Neural cell (in vitro differentiated cells): Measurements from ENCODE around the gene GPC5. TPM values are rescaled to one million over a fixed set of nuclear protein-coding genes. Genes with fewer than 3 reads are reported as not detected.

ENCODE experiments used
- H2AFZ ChIP-seq: fragments of 200-600, 300-800 bp; sonication (generic), shearing (Covaris generic); 2 replicates; pipeline ENCODE4 v1.6.0; 2014; ENCODE audit warnings: low read depth, mild to moderate bottlenecking, antibody characterized with exemption, low read length, moderate library complexity
- H3F3A ChIP-seq: fragments of 200-600 bp; shearing (Covaris generic); 2 replicates; pipeline ENCODE4 v1.6.1; 2016; ENCODE audit warnings: mild to moderate bottlenecking, moderate library complexity, mixed read lengths, antibody characterized with exemption, low read length; ENCODE audit not compliant: insufficient read depth, poor library complexity, severe bottlenecking
- H3K27ac ChIP-seq: fragments of 200-600, 300-800 bp; sonication (generic), shearing (Covaris generic); 2 replicates; pipeline ENCODE4 v1.5.1; 2014; ENCODE audit warnings: mild to moderate bottlenecking, low read length, moderate library complexity
- H3K27me3 ChIP-seq: fragments of 300-800, 200-600 bp; sonication (generic), shearing (Covaris generic); 2 replicates; pipeline ENCODE4 v1.6.0; 2014; ENCODE audit warnings: mild to moderate bottlenecking, low read depth, low read length, moderate library complexity; ENCODE audit not compliant: insufficient read depth
- H3K36me3 ChIP-seq: fragments of 300-800, 200-600 bp; sonication (generic), shearing (Covaris generic); 2 replicates; pipeline ENCODE4 v1.5.1; 2014; ENCODE audit warnings: mild to moderate bottlenecking, antibody characterized with exemption, low read length, moderate library complexity; ENCODE audit not compliant: insufficient read depth
- H3K4me2 ChIP-seq: fragments of 300-800, 200-600 bp; sonication (generic), shearing (Covaris generic); 2 replicates; pipeline ENCODE4 v1.6.0; 2014; ENCODE audit warnings: mild to moderate bottlenecking, low read length
- H3K4me3 ChIP-seq: fragments of 300-800, 200-600 bp; sonication (generic), shearing (Covaris generic); 2 replicates; pipeline ENCODE4 v1.5.1; 2014; ENCODE audit warnings: mild to moderate bottlenecking, low read length, moderate library complexity
- H3K79me2 ChIP-seq: fragments of 200-600 bp; shearing (Covaris generic); replicated peaks from 2 replicates; pipeline ENCODE4 v1.6.0; 2014; ENCODE audit warnings: mild to moderate bottlenecking, low read length, moderate library complexity; ENCODE audit not compliant: insufficient read depth
- H3K9ac ChIP-seq: fragments of 300-800, 200-600 bp; sonication (generic), shearing (Covaris generic); 2 replicates; pipeline ENCODE4 v1.6.1; 2016; ENCODE audit warnings: mild to moderate bottlenecking, low read length, mixed read lengths
- H3K9me2 ChIP-seq: fragments of 200-600 bp; shearing (Covaris generic); 2 replicates; pipeline ENCODE4 v1.6.1; 2016; ENCODE audit warnings: mild to moderate bottlenecking, low read length, mixed read lengths; ENCODE audit not compliant: insufficient read depth
- H3K9me3 ChIP-seq: fragments of 200-600, 300-800 bp; sonication (generic), shearing (Covaris generic); 2 replicates; pipeline ENCODE4 v1.6.1; 2016; ENCODE audit warnings: mild to moderate bottlenecking, mixed run types, low read length, moderate library complexity, mixed read lengths
- H4K20me1 ChIP-seq: fragments of 200-600 bp; shearing (Covaris generic); 2 replicates; pipeline ENCODE4 v1.6.1; 2016; ENCODE audit warnings: mild to moderate bottlenecking, mixed run types; ENCODE audit not compliant: insufficient read depth
- CTCF ChIP-seq: fragments of 450-650 bp; IDR thresholded peaks from 2 replicates; pipeline ENCODE4 v1.5.1; 2014; ENCODE audit warnings: antibody characterized with exemption, mild to moderate bottlenecking, moderate library complexity; ENCODE audit not compliant: poor library complexity, severe bottlenecking
- EP300 ChIP-seq: fragments of 450-650 bp; conservative IDR thresholded peaks from 2 replicates; pipeline ENCODE4 v1.6.1; 2014; ENCODE audit warnings: antibody characterized with exemption, mild to moderate bottlenecking, moderate library complexity; ENCODE audit not compliant: poor library complexity, severe bottlenecking
- EZH2 ChIP-seq: fragments of 200-600, 300-800 bp; shearing (Covaris generic), sonication (generic); IDR thresholded peaks from 2 replicates; pipeline ENCODE4 v1.6.1; 2014; ENCODE audit warnings: antibody characterized with exemption, low read length, borderline replicate concordance, mild to moderate bottlenecking; ENCODE audit not compliant: insufficient read depth, poor library complexity, severe bottlenecking
- MXI1 ChIP-seq: fragments of 450-650 bp; conservative IDR thresholded peaks from 2 replicates; pipeline ENCODE4 v1.6.1; 2014; ENCODE audit warnings: antibody characterized with exemption, mild to moderate bottlenecking; ENCODE audit not compliant: poor library complexity, severe bottlenecking
- POLR2AphosphoS5 ChIP-seq: IDR thresholded peaks from 2 replicates; pipeline ENCODE4 v1.6.1; 2012
- RAD21 ChIP-seq: fragments of 450-650 bp; conservative IDR thresholded peaks from 2 replicates; pipeline ENCODE4 v1.6.1; 2014; ENCODE audit warnings: antibody characterized with exemption, mild to moderate bottlenecking, moderate library complexity
- SMC3 ChIP-seq: fragments of 450-650 bp; conservative IDR thresholded peaks from 2 replicates; pipeline ENCODE4 v1.6.1; 2014; ENCODE audit warnings: antibody characterized with exemption, mild to moderate bottlenecking, moderate library complexity; ENCODE audit not compliant: poor library complexity
- TAF1 ChIP-seq: IDR thresholded peaks from 2 replicates; pipeline ENCODE4 v1.6.1; 2012; ENCODE audit warnings: low read depth
- polyA plus RNA-seq: library from polyadenylated mRNA; depleted of rRNA; stranded (reverse); fragments of >200 nt; gene quantifications from 2 replicates; pipeline ENCODE4 v1.2.3, GENCODE V29; 2014
- TF ChIP-seq, protein P1 (sequence below): IDR thresholded peaks from 2 replicates; pipeline ENCODE4 v1.6.1; 2012; ENCODE audit warnings: borderline replicate concordance

GPC5 gene
- polyA plus RNA-seq, 1 donor from 2014 or later, result 5.0 TPM

DNA sequence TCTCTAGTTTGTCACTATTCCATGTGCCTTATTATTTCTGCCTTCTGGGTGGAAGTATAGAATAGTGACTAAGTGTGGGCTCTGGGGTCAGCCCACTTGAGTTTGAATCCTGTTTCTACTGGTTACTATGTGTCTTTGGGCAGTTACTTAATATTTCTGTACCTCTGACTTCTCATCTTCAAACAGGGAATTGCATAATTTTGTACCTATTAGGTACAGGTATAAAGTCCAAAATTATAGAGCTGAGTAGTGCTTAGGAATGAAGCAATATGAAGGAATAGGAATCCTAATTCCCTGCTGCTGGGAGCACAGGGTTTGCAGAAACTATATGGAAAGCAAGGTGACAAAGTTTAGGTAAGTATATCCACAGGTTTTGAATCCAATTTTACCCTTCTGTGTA lies 564.5 kb downstream of the GPC5 start:
- Histone ChIP-seq H3K27ac (no peak overlapping the region), H3K4me3 (no peak overlapping the region), H4K20me1 (no peaks in the 10 kb centered on the region), H3K36me3 (no peaks in the 10 kb centered on the region), H3K9me2 (no peaks in the 10 kb centered on the region), H3K4me2 (no peak overlapping the region), H3K9ac (no peak overlapping the region), H3K79me2 (no peaks in the 10 kb centered on the region), H3F3A (no peaks in the 10 kb centered on the region), H2AFZ (no peak overlapping the region), H3K27me3 (no peaks in the 10 kb centered on the region), H3K9me3 (no peaks in the 10 kb centered on the region)
- TF ChIP-seq EZH2 (no peak), EP300 (no peak), TAF1 (no peak), POLR2AphosphoS5 (no peak), SMC3 (no peak)
- TF ChIP-seq, protein P1, sequence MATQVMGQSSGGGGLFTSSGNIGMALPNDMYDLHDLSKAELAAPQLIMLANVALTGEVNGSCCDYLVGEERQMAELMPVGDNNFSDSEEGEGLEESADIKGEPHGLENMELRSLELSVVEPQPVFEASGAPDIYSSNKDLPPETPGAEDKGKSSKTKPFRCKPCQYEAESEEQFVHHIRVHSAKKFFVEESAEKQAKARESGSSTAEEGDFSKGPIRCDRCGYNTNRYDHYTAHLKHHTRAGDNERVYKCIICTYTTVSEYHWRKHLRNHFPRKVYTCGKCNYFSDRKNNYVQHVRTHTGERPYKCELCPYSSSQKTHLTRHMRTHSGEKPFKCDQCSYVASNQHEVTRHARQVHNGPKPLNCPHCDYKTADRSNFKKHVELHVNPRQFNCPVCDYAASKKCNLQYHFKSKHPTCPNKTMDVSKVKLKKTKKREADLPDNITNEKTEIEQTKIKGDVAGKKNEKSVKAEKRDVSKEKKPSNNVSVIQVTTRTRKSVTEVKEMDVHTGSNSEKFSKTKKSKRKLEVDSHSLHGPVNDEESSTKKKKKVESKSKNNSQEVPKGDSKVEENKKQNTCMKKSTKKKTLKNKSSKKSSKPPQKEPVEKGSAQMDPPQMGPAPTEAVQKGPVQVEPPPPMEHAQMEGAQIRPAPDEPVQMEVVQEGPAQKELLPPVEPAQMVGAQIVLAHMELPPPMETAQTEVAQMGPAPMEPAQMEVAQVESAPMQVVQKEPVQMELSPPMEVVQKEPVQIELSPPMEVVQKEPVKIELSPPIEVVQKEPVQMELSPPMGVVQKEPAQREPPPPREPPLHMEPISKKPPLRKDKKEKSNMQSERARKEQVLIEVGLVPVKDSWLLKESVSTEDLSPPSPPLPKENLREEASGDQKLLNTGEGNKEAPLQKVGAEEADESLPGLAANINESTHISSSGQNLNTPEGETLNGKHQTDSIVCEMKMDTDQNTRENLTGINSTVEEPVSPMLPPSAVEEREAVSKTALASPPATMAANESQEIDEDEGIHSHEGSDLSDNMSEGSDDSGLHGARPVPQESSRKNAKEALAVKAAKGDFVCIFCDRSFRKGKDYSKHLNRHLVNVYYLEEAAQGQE, result no peak

GRCh38 chr13:91965511-91965910 lies 567.1 kb downstream of the GPC5 start:
- Histone ChIP-seq H4K20me1 (no peaks in the 10 kb centered on the region), H3K4me2 (no peak overlapping the region), H2AFZ (no peak overlapping the region), H3K9me3 (no peaks in the 10 kb centered on the region), H3K27ac (no peak overlapping the region), H3K79me2 (no peaks in the 10 kb centered on the region), H3K9me2 (no peaks in the 10 kb centered on the region), H3K4me3 (no peak overlapping the region), H3K9ac (no peak overlapping the region), H3F3A (no peaks in the 10 kb centered on the region), H3K27me3 (no peaks in the 10 kb centered on the region), H3K36me3 (no peaks in the 10 kb centered on the region)
- TF ChIP-seq MXI1, result no peak
- TF ChIP-seq, protein P1, result no peak
- no peak for TF ChIP-seq CTCF
- no peak for TF ChIP-seq TAF1
- no peak for TF ChIP-seq EP300
- no peak for TF ChIP-seq SMC3
- no peak for TF ChIP-seq EZH2
- no peak for TF ChIP-seq POLR2AphosphoS5
- no peak for TF ChIP-seq RAD21
